Epidermal melanocyte (primary cell): ENCODE measurements around the gene PLPPR1.
"Not testable (repeated sequence)": the region's sequence is repeated elsewhere in the genome, so short reads cannot be mapped to it uniquely, and the experiment has no call there.

Experiments
- DNase-seq: peaks from one replicate; pipeline ENCODE4 v3.0.0; 2011; ENCODE audit warnings: low spot score; ENCODE audit not compliant: insufficient read length

The PLPPR1 gene

DNA sequence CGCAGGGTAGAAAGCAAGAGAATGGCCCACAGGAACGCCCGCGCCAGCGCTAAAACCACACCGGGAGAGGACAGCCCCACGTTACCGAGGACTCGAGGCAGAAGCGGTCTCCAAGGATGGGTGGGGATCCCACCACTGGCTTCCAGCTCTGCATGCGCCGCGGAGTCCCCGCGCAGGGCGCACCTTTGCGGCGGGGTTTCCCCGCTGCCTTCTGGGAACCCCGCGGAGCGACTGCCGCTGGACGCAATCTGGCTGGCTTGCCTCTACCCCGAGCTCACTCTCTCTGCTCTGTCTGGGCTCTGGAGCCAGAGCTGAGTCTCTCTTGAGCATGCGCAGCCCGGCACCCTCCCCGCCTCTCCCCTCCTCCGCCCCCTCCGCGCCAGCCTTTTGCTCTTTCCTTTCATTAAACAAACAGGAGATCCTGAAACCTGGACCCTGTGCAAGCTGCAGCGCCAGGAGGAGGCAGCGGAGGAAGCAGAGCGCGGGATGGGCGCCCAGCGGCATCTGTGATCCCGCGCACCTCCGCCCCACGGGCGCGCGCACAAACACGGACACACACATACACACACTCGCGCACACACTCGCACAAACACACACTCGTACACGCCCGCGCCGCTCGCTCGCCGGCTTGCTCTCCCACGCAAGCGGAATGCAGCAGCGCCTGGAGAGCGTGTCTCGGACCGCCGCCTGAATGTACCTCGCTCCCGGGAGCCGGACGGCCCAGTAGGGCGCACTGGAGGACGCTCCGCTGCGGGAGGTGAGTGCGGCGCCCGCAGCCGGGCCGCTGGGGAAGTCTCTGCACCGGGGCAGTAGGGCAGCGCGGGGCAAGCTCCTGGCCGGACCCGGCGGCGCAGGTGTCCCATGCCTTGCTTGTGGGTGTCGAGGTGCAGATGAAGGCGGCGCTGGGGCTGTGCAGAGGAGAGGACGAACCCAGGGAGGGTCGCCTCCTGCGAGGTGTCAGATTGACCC, at the start of gene PLPPR1:
TSS of gene PLPPR1 (plus strand) at position 382 of the 969 bp plus-strand sequence.
- no peak for DNase-seq

GRCh38 chr9:100989731-100990130, 38.8 kb upstream of the PLPPR1 start:
- no peak for DNase-seq

GRCh38 chr9:100990605-100991381, 37.7 kb upstream of the PLPPR1 start:
- DNase-seq = no peak

GRCh38 chr9:100992632-100993031, 35.9 kb upstream of the PLPPR1 start:
- no peak for DNase-seq

GRCh38 chr9:100999906-101000544, 28.5 kb upstream of the PLPPR1 start:
- no peak for DNase-seq

DNA sequence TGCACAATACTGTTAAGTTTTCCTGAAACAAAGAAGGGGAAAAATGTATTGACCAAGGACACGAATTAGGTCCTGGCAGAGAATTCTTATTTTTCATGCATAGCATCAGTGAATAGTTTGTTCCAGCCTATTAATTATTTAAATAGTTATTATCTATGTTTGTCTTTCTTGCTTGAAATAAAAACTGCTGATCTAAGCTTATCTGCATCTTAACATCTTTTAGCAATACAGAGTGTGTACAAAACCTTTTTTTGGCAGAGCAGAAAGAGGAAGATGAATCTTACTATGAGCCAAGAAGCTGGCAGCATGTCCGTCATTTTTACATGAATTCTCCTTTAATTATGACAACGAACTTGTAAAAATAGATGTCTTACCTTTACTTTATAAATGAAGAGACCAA, 23.3 kb upstream of the PLPPR1 start:
- DNase-seq = no peak

DNA sequence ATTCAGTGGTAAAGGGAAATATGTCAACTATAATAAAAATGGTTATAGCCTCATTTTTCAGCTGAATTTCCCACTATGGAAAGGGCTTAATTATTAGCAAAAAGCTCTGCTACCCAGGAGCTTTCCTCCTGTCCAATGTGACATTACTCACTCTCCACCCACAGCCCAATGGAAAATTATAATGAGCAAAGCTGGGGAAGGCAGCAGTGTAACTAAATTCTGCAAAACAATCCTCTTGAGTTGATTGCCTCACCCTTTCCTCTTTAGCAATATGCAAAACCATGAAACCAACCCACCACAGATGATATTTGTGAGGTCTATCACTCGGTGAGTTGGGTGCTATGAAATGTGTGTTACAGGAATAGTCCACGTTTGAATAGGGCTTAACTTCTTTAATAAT, 14.0 kb upstream of the PLPPR1 start:
- no peak for DNase-seq

- DNase-seq = no peak
Measured at GRCh38 chr9:101018467-101018866, 10.1 kb upstream of the PLPPR1 start.

GRCh38 chr9:101022704-101023103, 5.8 kb upstream of the PLPPR1 start:
- DNase-seq = no peak

- no peak for DNase-seq
Measured at GRCh38 chr9:101025940-101026339, 2.6 kb upstream of the PLPPR1 start.

GRCh38 chr9:101026824-101027223, 1.7 kb upstream of the PLPPR1 start:
- DNase-seq = no peak

DNA sequence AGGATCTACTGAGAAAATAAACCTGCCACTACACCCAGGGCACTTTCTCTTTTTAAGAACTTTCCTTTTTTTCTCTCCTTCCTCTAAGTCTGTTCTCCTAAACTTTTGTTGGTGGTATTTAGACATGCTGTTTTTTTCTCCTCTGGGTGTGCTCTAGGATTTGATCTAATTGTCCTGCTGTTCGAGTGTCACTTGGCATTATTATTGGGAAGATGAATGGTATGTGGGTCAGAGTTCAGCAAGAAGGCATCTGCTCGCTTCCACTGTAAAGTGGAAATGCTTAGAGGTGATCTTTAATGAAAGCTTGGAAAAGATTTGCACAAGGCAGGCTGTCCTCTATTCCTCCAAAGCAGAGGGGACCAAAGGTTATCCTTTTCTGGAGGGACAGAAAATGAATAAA, 1.3 kb upstream of the PLPPR1 start:
- DNase-seq = no peak

- no peak for DNase-seq
Measured at GRCh38 chr9:101027733-101028345, 688 bp upstream of the PLPPR1 start.

DNA sequence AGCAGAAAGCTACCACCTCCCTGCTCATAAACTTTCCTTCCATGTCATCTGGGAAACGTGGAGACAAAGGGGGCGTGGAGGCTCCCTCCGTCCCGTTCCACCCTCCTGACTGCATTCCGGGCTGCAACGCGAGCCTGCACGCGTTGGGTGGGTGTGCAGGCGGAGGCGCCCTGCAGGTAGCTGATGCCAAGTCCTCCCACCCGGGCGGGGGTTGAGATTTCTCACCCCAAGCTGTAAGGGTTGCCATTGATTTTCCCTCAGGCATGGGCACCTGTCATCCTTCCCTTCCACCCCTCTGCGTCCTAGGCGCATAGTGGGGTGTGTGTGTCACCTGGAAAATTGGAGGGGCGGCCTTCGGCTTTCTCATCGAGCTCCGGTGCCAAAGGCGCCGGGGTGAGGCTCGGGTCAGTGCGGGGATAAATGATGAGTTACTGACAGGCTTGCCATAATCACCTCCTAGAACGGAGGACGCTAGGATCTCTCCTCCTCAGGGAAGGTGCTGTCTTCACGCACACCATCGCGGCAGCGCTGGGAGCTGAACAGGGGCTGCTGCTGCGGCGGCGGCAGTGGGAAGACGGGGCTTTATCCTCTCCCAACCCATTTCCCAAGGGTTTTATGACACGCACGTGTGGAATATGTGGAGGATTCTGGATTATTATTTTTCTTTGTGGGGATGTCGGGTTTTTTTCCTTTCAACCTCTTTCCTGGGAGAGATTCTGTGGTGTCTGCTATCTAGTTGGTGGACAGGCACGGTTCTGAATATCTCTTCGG, 973 bp downstream of the PLPPR1 start:
- no peak for DNase-seq

DNA sequence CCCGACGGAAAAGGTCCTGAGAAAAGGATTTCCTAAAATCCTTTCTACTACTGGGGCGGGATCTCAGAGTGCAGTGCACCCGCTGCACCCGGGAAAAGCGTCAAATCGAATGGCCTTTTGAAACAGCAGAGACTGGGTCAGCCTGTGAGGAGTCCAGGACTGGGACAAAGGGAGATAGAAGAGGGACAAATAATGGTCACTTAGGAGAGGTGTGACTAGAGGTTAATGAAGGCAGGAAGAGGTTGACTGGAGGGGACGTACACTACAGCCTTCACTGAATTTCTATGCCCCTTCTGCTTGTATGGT, 1.5 kb downstream of the PLPPR1 start:
- DNase-seq = no peak

GRCh38 chr9:101032426-101032825, 3.9 kb downstream of the PLPPR1 start:
- DNase-seq = no peak

- DNase-seq = no peak
Measured at GRCh38 chr9:101034222-101034621, 5.7 kb downstream of the PLPPR1 start.

- DNase-seq = no peak
Measured at GRCh38 chr9:101035098-101035497, 6.6 kb downstream of the PLPPR1 start.

DNA sequence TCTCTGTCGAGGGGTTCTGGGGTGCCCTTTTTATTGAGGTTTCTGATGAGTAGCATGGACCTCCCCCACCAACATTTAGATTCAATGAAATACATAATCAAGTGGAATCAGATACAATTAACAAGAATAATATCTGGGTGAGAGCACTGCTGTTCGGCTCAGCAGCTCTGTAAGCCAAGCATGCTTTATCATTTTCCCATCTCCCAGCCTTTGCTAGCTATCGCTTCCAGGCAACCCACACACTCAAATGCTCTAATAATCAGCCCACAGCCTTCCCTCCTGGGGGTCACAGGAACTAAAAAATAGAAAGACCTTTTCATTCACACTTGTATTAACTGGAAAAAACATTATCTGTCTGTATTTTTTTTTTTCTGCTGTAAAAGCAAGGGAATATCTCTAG, 8.9 kb downstream of the PLPPR1 start:
- DNase-seq = no peak

DNA sequence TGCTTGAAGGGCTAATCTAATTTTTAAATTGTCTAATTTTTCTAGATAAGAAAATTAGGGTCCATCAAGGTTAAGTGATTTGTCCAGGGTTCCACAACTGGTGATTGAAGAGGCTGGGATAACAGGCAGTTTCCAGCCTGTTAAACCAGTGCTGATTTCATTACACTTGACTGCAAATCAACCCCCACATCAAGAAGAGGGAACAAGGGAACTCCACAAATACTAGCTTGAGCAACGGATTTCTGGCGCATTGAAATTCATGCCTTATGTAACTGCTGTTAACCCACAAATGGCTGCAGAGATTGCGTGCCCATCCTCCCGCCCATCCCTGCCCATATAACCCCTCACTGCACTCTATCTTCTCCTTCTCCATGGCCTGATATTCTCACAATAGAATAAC, 10.0 kb downstream of the PLPPR1 start:
- no peak for DNase-seq

GRCh38 chr9:101039581-101039980, 11.1 kb downstream of the PLPPR1 start:
- not testable (repeated sequence) for DNase-seq
